Small intestine (tissue), 16 donors: ENCODE measurements around the gene DYRK1A. TPM values are rescaled to one million over a fixed set of nuclear protein-coding genes. Genes with fewer than 3 reads are reported as not detected.
"Not testable (repeated sequence)": the region's sequence is repeated elsewhere in the genome, so short reads cannot be mapped to it uniquely, and the experiment has no call there.

ENCODE experiments used
- DNase-seq, 2 donors: peaks; one replicate each; pipeline versions ENCODE4 v3.0.0 to v3.0.0-alpha.2; 2013
- FAIRE-seq: peaks from 2 replicates; lab custom pipeline; 2012; peaks lifted over from hg19 to GRCh38; lab: Jason Lieb, UNC
- H3K27ac ChIP-seq, 3 donors: one replicate each; pipeline ENCODE4 v1.5.1; 2013; ENCODE audit warnings: low read length in 2 of 3, mild to moderate bottlenecking in 2 of 3, control low read depth in 1 of 3, inconsistent platforms in 1 of 3, low read depth in 1 of 3, moderate library complexity in 1 of 3
- H3K27me3 ChIP-seq, 3 donors: one replicate each; pipeline ENCODE4 v1.6.1; 2013; ENCODE audit warnings: low read length in 3 of 3, inconsistent platforms in 1 of 3; ENCODE audit not compliant: control insufficient read depth in 3 of 3, insufficient read depth in 3 of 3
- H3K36me3 ChIP-seq, 3 donors: one replicate each; pipeline ENCODE4 v1.6.1; 2013; ENCODE audit warnings: low read length in 3 of 3, inconsistent platforms in 1 of 3, low read depth in 1 of 3, mild to moderate bottlenecking in 1 of 3, moderate library complexity in 1 of 3; ENCODE audit not compliant: control insufficient read depth in 3 of 3, insufficient read depth in 2 of 3
- H3K4me1 ChIP-seq, 3 donors: one replicate each; pipeline ENCODE4 v1.6.1; 2013; ENCODE audit warnings: low read length in 2 of 3, inconsistent platforms in 1 of 3, low read depth in 1 of 3, mild to moderate bottlenecking in 1 of 3, moderate library complexity in 1 of 3; ENCODE audit not compliant: control insufficient read depth in 3 of 3, insufficient read depth in 2 of 3
- H3K4me3 ChIP-seq, 3 donors: one replicate each; pipeline ENCODE4 v1.5.1; 2013; ENCODE audit warnings: low read length in 3 of 3, control low read depth in 1 of 3, inconsistent platforms in 1 of 3, low read depth in 1 of 3, mild to moderate bottlenecking in 1 of 3, moderate library complexity in 1 of 3
- H3K9me3 ChIP-seq, 2 donors: one replicate each; pipeline ENCODE4 v1.6.1; 2013; ENCODE audit warnings: low read depth in 1 of 2, low read length in 1 of 2; ENCODE audit not compliant: control insufficient read depth in 2 of 2, insufficient read depth in 1 of 2
- WGBS, 3 donors: extraction: QIAGEN DNeasy Blood & Tissue Kit; methylation state at CpG; one replicate each; pipeline ENCODE4 v1.1.7; 2013; 5-methylcytosine and 5-hydroxymethylcytosine counted together
- long read RNA-seq, 10 donors: transcript quantifications; one replicate each; lab custom pipeline, GENCODE V29; 2026
- polyA plus RNA-seq, 4 donors: library from polyadenylated mRNA; stranded (reverse) in 3 of 4; unstranded in 1 of 4; fragments of 200-250 nt in 3 of 4; fragments of 120-200 nt in 1 of 4; gene quantifications; one replicate each; pipeline versions ENCODE4 v1.2.1 to v1.2.3, GENCODE V29; 2013
- donor health status: healthy with polysubstance abuse.
- donor health status: control.
- donor health status: control.
- donor health status: Bipolar disorder and iron deficiency.
- donor health status: healthy.

The DYRK1A gene
- 10 to 100 TPM; 10.5 to 50.5 (median 17.1) TPM for polyA plus RNA-seq
- long read RNA-seq, donor 1, full-length matches to known transcripts = 8 of 20 reads
- long read RNA-seq, donor 1, partial matches to known transcripts = 12 of 20 reads
- long read RNA-seq, donor 1, other reads (novel, unspliced or antisense) = 0 of 20 reads
- long read RNA-seq, donor 2, full-length matches to known transcripts = 3 of 3 reads
- long read RNA-seq, donor 2, partial matches to known transcripts = 0 of 3 reads
- long read RNA-seq, donor 2, other reads (novel, unspliced or antisense) = 0 of 3 reads
- long read RNA-seq, donor 3, full-length matches to known transcripts = 4 of 4 reads
- long read RNA-seq, donor 3, partial matches to known transcripts = 0 of 4 reads
- long read RNA-seq, donor 3, other reads (novel, unspliced or antisense) = 0 of 4 reads
- long read RNA-seq, donor 4 = 0 reads
- long read RNA-seq, donor 5 = 0 reads
- long read RNA-seq, donor 6 = 0 reads
- long read RNA-seq, donor 7, full-length matches to known transcripts = 7 of 7 reads
- long read RNA-seq, donor 7, partial matches to known transcripts = 0 of 7 reads
- long read RNA-seq, donor 7, other reads (novel, unspliced or antisense) = 0 of 7 reads
- long read RNA-seq, donor 8, full-length matches to known transcripts = 1 of 1 reads
- long read RNA-seq, donor 8, partial matches to known transcripts = 0 of 1 reads
- long read RNA-seq, donor 8, other reads (novel, unspliced or antisense) = 0 of 1 reads
- long read RNA-seq, donor 9, full-length matches to known transcripts = 2 of 2 reads
- long read RNA-seq, donor 9, partial matches to known transcripts = 0 of 2 reads
- long read RNA-seq, donor 9, other reads (novel, unspliced or antisense) = 0 of 2 reads
- long read RNA-seq, donor 10, full-length matches to known transcripts = 8 of 8 reads
- long read RNA-seq, donor 10, partial matches to known transcripts = 0 of 8 reads
- long read RNA-seq, donor 10, other reads (novel, unspliced or antisense) = 0 of 8 reads

DNA sequence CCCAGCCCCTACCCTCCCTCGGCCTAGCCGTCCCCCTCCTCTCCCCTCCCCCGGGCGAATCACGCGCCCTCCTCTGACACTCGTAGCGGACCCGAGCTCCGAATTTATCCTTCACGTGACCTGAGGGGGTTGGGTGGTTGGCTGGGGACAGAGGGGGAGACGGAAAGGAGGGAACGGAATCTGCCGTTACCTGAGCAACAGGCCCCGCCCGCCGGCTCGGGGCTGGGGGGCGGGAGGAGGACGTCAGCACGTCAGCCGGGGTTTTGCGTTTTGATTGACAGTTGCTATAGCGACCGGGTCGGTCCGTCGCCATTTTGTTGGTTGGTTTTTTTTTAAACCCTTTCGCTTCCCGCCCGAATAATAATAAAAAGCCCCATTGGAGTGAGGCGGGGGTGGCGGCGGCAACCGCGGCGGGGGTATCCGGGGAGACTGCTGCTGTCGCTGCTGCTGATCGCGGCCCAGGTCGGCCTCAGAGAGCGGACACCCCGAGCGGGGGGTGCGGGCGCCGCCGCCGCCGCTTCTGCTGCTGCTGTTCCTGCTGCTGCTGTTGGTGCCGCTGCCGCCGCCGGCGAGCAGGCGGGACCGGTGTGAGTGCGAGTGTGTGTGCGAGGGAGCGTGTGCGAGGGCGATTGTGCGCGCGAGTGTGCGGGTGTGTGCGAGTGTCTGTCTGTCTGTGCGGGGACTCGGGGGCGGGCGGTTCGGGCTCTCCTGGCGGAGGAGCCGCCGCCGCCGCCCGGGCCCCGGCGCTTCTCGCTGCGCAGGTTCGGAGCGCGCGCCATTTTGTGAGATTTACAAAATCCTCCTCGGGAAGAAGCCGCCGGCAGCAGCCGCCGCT, at the start of gene DYRK1A:
TSS of gene DYRK1A (plus strand) at position 292 of the 835 bp plus-strand sequence. CDS start 53,602 bp downstream, outside the sequence.
- no peaks in the 10 kb centered on the region for H3K27me3 ChIP-seq
- no peaks in the 10 kb centered on the region for H3K9me3 ChIP-seq
- 0% methylated on average over 69 to 92 of the region's 92 CpGs for WGBS, 3 donors
- H3K36me3 ChIP-seq = no peaks in the 10 kb centered on the region
- H3K27ac ChIP-seq = peak within 1 kb of the TSS; percentile 100
- DNase-seq (peak; percentile 100), FAIRE-seq (no peak)
- H3K4me3 ChIP-seq = peak within 1 kb of the TSS; percentile 91 to 100 (median 100)
- peaks cover 2 to 11% (median 10%) of the 10 kb centered on the region in 3 donors for H3K4me1 ChIP-seq

GRCh38 chr21:37319551-37319950, 47.0 kb upstream of the DYRK1A start:
- H3K4me3 ChIP-seq = no peak overlapping the region
- H3K4me1 ChIP-seq = no peaks in the 10 kb centered on the region
- DNase-seq (no peak), FAIRE-seq (no peak)
- no peak overlapping the region for H3K27ac ChIP-seq
- H3K36me3 ChIP-seq = no peaks in the 10 kb centered on the region
- H3K9me3 ChIP-seq = peaks cover 0 to 8% of the 10 kb centered on the region in 2 donors
- 73 to 93% (median 91%) methylated on average over 2 of the region's 2 CpGs for WGBS, 3 donors
- no peaks in the 10 kb centered on the region for H3K27me3 ChIP-seq

DNA sequence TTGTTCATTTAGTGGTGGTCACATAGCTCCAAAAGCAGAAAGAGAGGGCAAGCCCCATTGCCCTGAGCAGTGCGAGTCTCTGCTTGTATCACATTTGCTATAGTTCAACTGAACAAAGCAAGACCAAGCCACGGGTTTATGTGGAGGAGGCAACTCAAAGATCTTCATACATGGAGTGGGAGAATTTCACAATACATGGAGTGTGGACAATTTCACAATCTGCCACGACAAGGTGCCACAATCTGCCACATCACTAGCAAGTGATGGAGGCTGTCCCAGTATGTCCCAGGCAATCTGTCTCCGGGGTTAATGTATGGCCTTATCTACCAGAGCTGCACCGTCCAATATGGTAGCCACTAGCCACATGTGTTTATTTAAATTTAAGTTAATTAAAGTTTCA, 44.5 kb upstream of the DYRK1A start:
- 84 to 92% (median 85%) methylated on average over 5 of the region's 5 CpGs for WGBS, 3 donors
- H3K4me3 ChIP-seq = no peak overlapping the region
- FAIRE-seq (no peak), DNase-seq (no peak)
- no peak overlapping the region for H3K27ac ChIP-seq
- no peaks in the 10 kb centered on the region for H3K4me1 ChIP-seq
- H3K27me3 ChIP-seq = no peaks in the 10 kb centered on the region
- H3K9me3 ChIP-seq = peaks cover 0 to under 1% of the 10 kb centered on the region in 2 donors
- H3K36me3 ChIP-seq = no peaks in the 10 kb centered on the region

DNA sequence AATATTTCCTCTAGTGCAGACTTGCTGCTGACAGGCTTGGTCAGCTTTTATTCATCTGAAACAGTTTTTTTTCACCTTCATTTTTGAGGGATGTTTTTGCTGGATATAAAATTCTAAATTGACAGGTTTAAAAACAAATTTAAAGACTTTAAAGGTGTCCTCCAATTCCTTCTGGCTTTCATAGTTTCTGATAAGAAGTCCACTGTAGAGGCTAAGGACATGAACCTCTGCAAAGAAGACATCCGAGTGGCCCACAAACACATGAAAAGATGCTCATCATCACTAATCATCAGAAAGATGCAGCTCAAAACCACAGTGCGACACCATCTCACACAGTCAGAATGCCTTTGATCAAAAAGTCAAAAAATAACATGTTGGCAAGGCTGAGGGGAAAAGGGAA, 42.0 kb upstream of the DYRK1A start:
- FAIRE-seq (no peak), DNase-seq (no peak)
- Histone ChIP-seq H3K27me3 (no peaks in the 10 kb centered on the region), H3K36me3 (no peaks in the 10 kb centered on the region), H3K9me3 (no peaks in the 10 kb centered on the region), H3K4me1 (no peaks in the 10 kb centered on the region), H3K4me3 (no peak overlapping the region), H3K27ac (no peak overlapping the region)
- WGBS, 3 donors = 89 to 94% (median 92%) methylated on average over 2 of the region's 2 CpGs

- WGBS, 3 donors = 88 to 98% (median 91%) methylated on average over 7 of the region's 7 CpGs
- not testable (repeated sequence) for DNase-seq, H3K27me3 ChIP-seq, H3K27ac ChIP-seq, H3K36me3 ChIP-seq, FAIRE-seq, H3K4me1 ChIP-seq, H3K9me3 ChIP-seq, H3K4me3 ChIP-seq
Measured at GRCh38 chr21:37328147-37328546, 38.4 kb upstream of the DYRK1A start.

- Histone ChIP-seq H3K4me3 (no peak overlapping the region), H3K36me3 (no peaks in the 10 kb centered on the region), H3K27me3 (no peaks in the 10 kb centered on the region), H3K4me1 (no peaks in the 10 kb centered on the region), H3K27ac (no peak overlapping the region), H3K9me3 (no peaks in the 10 kb centered on the region)
- FAIRE-seq (no peak), DNase-seq (no peak)
- WGBS, 3 donors = 81 to 86% (median 82%) methylated on average over 4 of the region's 4 CpGs
Measured at GRCh38 chr21:37331411-37331810, 35.2 kb upstream of the DYRK1A start.

- H3K36me3 ChIP-seq = no peaks in the 10 kb centered on the region
- H3K9me3 ChIP-seq = peaks cover 0 to 2% of the 10 kb centered on the region in 2 donors
- peaks cover 0 to 7% (median 0%) of the 10 kb centered on the region in 3 donors for H3K4me1 ChIP-seq
- no peak overlapping the region for H3K27ac ChIP-seq
- no peaks in the 10 kb centered on the region for H3K27me3 ChIP-seq
- WGBS, 3 donors = 79 to 83% (median 82%) methylated on average over 5 of the region's 5 CpGs
- DNase-seq (no peak), FAIRE-seq (no peak)
- no peak overlapping the region for H3K4me3 ChIP-seq
Measured at GRCh38 chr21:37335053-37335452, 31.5 kb upstream of the DYRK1A start.
